NCI-H510A (cell line): ENCODE data around the gene PLD6.
"Not testable (repeated sequence)": the region's sequence is repeated elsewhere in the genome, so short reads cannot be mapped to it uniquely, and the experiment has no call there.

Source experiments
- DNase-seq: peaks from one replicate; lab custom pipeline; 2025; lab: John Stamatoyannopoulos, UW

The PLD6 gene

GRCh38 chr17:17206124-17206912, at the start of gene PLD6:
TSS of gene PLD6 (minus strand) at chr17:17206333. CDS start at chr17:17206286, 47 bp downstream.
- peak; percentile 41 for DNase-seq

- DNase-seq: not testable (repeated sequence)
Measured at GRCh38 chr17:17255689-17256088, 49.6 kb upstream of the PLD6 start.

- no peak for DNase-seq
Measured at GRCh38 chr17:17254036-17254435, 47.9 kb upstream of the PLD6 start.

- no peak for DNase-seq
Measured at GRCh38 chr17:17253406-17253805, 47.3 kb upstream of the PLD6 start.

GRCh38 chr17:17252149-17252661, 46.1 kb upstream of the PLD6 start:
- DNase-seq: no peak

GRCh38 chr17:17246879-17247278, 40.7 kb upstream of the PLD6 start:
- DNase-seq: no peak

GRCh38 chr17:17243163-17243562, 37.0 kb upstream of the PLD6 start:
- DNase-seq: no peak

- no peak for DNase-seq
Measured at GRCh38 chr17:17242246-17242645, 36.1 kb upstream of the PLD6 start.

GRCh38 chr17:17241656-17242055, 35.5 kb upstream of the PLD6 start:
- DNase-seq: no peak

GRCh38 chr17:17239832-17240231, 33.7 kb upstream of the PLD6 start:
- no peak for DNase-seq

GRCh38 chr17:17237026-17237799, 31.1 kb upstream of the PLD6 start, which contains the start of gene FLCN:
TSS of gene FLCN (minus strand) at chr17:17237168. CDS start at chr17:17228137, 9,031 bp downstream.
- peak; percentile 68 for DNase-seq

- no peak for DNase-seq
Measured at GRCh38 chr17:17236295-17237025, 30.3 kb upstream of the PLD6 start.

- peak; percentile 30 for DNase-seq
Measured at GRCh38 chr17:17235212-17236174, 29.4 kb upstream of the PLD6 start.

- no peak for DNase-seq
Measured at GRCh38 chr17:17232303-17232621, 26.1 kb upstream of the PLD6 start.

GRCh38 chr17:17231621-17232302, 25.6 kb upstream of the PLD6 start:
- no peak for DNase-seq

- no peak for DNase-seq
Measured at GRCh38 chr17:17229416-17230384, 23.6 kb upstream of the PLD6 start.

- DNase-seq: no peak
Measured at GRCh38 chr17:17228521-17229279, 22.6 kb upstream of the PLD6 start.
